Parathyroid adenoma (tissue), 2 donors: ENCODE measurements around the gene ANO2.
A peak's percentile ranks its signal among the peaks of the same experiment; 100 is the strongest.

Experiments used
- H2AFZ ChIP-seq: fragments of 300-600 bp; sonication (generic); one replicate; pipeline ENCODE4 v1.7.0; 2017; ENCODE audit warnings: antibody characterized with exemption, mild to moderate bottlenecking
- H3K27ac ChIP-seq: fragments of 300-600 bp; sonication (generic); one replicate; pipeline ENCODE4 v1.7.0; 2017
- H3K27me3 ChIP-seq: fragments of 300-600 bp; sonication (generic); one replicate; pipeline ENCODE4 v1.7.0; 2017; ENCODE audit warnings: low read length; ENCODE audit not compliant: control insufficient read depth, insufficient read depth
- H3K36me3 ChIP-seq: fragments of 300-600 bp; sonication (generic); one replicate; pipeline ENCODE4 v1.7.0; 2017; ENCODE audit warnings: low read length; ENCODE audit not compliant: control insufficient read depth, insufficient read depth
- H3K4me1 ChIP-seq: fragments of 300-600 bp; sonication (generic); one replicate; pipeline ENCODE4 v1.7.0; 2017; ENCODE audit warnings: control low read depth
- H3K4me2 ChIP-seq: fragments of 300-600 bp; sonication (generic); one replicate; pipeline ENCODE4 v1.7.0; 2017; ENCODE audit warnings: low read length
- H3K4me3 ChIP-seq: fragments of 300-600 bp; sonication (generic); one replicate; pipeline ENCODE4 v1.7.0; 2017; ENCODE audit warnings: low read depth, low read length
- H3K79me2 ChIP-seq: fragments of 300-600 bp; sonication (generic); one replicate; pipeline ENCODE4 v1.7.0; 2017; ENCODE audit warnings: control low read depth
- H3K9ac ChIP-seq: fragments of 300-600 bp; sonication (generic); one replicate; pipeline ENCODE4 v1.7.0; 2017; ENCODE audit warnings: mild to moderate bottlenecking
- H3K9me3 ChIP-seq: fragments of 300-600 bp; sonication (generic); one replicate; pipeline ENCODE4 v1.7.0; 2017; ENCODE audit warnings: low read length; ENCODE audit not compliant: control insufficient read depth
- CTCF ChIP-seq: fragments of 300-600 bp; sonication (generic); IDR thresholded peaks from one replicate; pipeline ENCODE4 v1.7.0; 2017; ENCODE audit warnings: antibody characterized with exemption, mild to moderate bottlenecking
- donor health status: primary hyperparathyroidism.

Gene ANO2

GRCh38 chr12:5947006-5947405 lies 1.9 kb upstream of the ANO2 start:
- Histone ChIP-seq H3K79me2 (no peaks in the 10 kb centered on the region), H3K4me1 (no peaks in the 10 kb centered on the region), H3K9me3 (no peaks in the 10 kb centered on the region), H3K27me3 (no peaks in the 10 kb centered on the region), H3K36me3 (no peaks in the 10 kb centered on the region), H3K4me2 (no peak overlapping the region), H2AFZ (no peak overlapping the region), H3K9ac (no peak overlapping the region), H3K4me3 (no peak overlapping the region), H3K27ac (no peak overlapping the region)
- TF ChIP-seq CTCF, result no peak

GRCh38 chr12:5946388-5946787 lies 1.3 kb upstream of the ANO2 start:
- no peaks in the 10 kb centered on the region for H3K36me3 ChIP-seq
- no peak overlapping the region for H3K4me2 ChIP-seq
- H3K9ac ChIP-seq, result no peak overlapping the region
- H3K4me1 ChIP-seq, result no peaks in the 10 kb centered on the region
- H3K9me3 ChIP-seq, result no peaks in the 10 kb centered on the region
- TF ChIP-seq CTCF, result no peak
- no peak overlapping the region for H3K27ac ChIP-seq
- H2AFZ ChIP-seq, result no peak overlapping the region
- H3K4me3 ChIP-seq, result no peak overlapping the region
- H3K27me3 ChIP-seq, result no peaks in the 10 kb centered on the region
- H3K79me2 ChIP-seq, result no peaks in the 10 kb centered on the region

GRCh38 chr12:5944688-5945070 lies 380 bp downstream of the ANO2 start:
- no peaks in the 10 kb centered on the region for H3K4me1 ChIP-seq
- H3K9me3 ChIP-seq, result no peaks in the 10 kb centered on the region
- H2AFZ ChIP-seq, result peak overlapping the region; percentile 47
- H3K27me3 ChIP-seq, result no peaks in the 10 kb centered on the region
- H3K79me2 ChIP-seq, result no peaks in the 10 kb centered on the region
- H3K27ac ChIP-seq, result no peak overlapping the region
- no peak for TF ChIP-seq CTCF
- H3K4me2 ChIP-seq, result peak overlapping the region; percentile 85
- H3K9ac ChIP-seq, result no peak overlapping the region
- H3K36me3 ChIP-seq, result no peaks in the 10 kb centered on the region
- H3K4me3 ChIP-seq, result peak overlapping the region; percentile 43

GRCh38 chr12:5944053-5944452 lies 1.0 kb downstream of the ANO2 start:
- Histone ChIP-seq H3K27me3 (no peaks in the 10 kb centered on the region), H3K79me2 (no peaks in the 10 kb centered on the region), H2AFZ (no peak overlapping the region), H3K4me1 (no peaks in the 10 kb centered on the region), H3K9ac (no peak overlapping the region), H3K4me3 (no peak overlapping the region), H3K27ac (no peak overlapping the region), H3K36me3 (no peaks in the 10 kb centered on the region), H3K4me2 (no peak overlapping the region), H3K9me3 (no peaks in the 10 kb centered on the region)
- no peak for TF ChIP-seq CTCF

- H3K9me3 ChIP-seq, result no peaks in the 10 kb centered on the region
- H3K4me2 ChIP-seq, result no peak overlapping the region
- no peaks in the 10 kb centered on the region for H3K4me1 ChIP-seq
- no peak overlapping the region for H3K9ac ChIP-seq
- H3K27me3 ChIP-seq, result no peaks in the 10 kb centered on the region
- no peak for TF ChIP-seq CTCF
- no peaks in the 10 kb centered on the region for H3K36me3 ChIP-seq
- H2AFZ ChIP-seq, result no peak overlapping the region
- H3K4me3 ChIP-seq, result no peak overlapping the region
- H3K27ac ChIP-seq, result no peak overlapping the region
- H3K79me2 ChIP-seq, result no peaks in the 10 kb centered on the region
Measured at GRCh38 chr12:5941907-5942306, 3.2 kb downstream of the ANO2 start.
